HG02642 (cell line): ENCODE data around the gene U2SURP.

ENCODE experiments used
- ATAC-seq: cut with Tn5 transposase; IDR thresholded peaks from one replicate; pipeline ENCODE4 v1.9.1; 2021; ENCODE audit warnings: mild to moderate bottlenecking; ENCODE audit not compliant: unreplicated experiment, poor library complexity

U2SURP gene

GRCh38 chr3:143095813-143096212 lies 94.4 kb downstream of the U2SURP start:
- no peak for ATAC-seq

GRCh38 chr3:143098032-143098764 lies 96.8 kb downstream of the U2SURP start:
- no peak for ATAC-seq

GRCh38 chr3:143099210-143099609 lies 97.8 kb downstream of the U2SURP start:
- no peak for ATAC-seq

- no peak for ATAC-seq
These were observed 98.3 kb downstream of the U2SURP start for GRCh38 chr3:143099690-143100089.

- ATAC-seq: no peak
These were observed 99.1 kb downstream of the U2SURP start for GRCh38 chr3:143100451-143100850.

GRCh38 chr3:143101792-143102381 lies 100.5 kb downstream of the U2SURP start:
- ATAC-seq: no peak

GRCh38 chr3:143103652-143104051 lies 102.3 kb downstream of the U2SURP start:
- ATAC-seq: peak; percentile 73

- no peak for ATAC-seq
These were observed 103.8 kb downstream of the U2SURP start for GRCh38 chr3:143105170-143105569.

GRCh38 chr3:143109861-143110260 lies 108.5 kb downstream of the U2SURP start:
- no peak for ATAC-seq
